ENCODE results near the gene SETBP1.

Gene SETBP1

DNA sequence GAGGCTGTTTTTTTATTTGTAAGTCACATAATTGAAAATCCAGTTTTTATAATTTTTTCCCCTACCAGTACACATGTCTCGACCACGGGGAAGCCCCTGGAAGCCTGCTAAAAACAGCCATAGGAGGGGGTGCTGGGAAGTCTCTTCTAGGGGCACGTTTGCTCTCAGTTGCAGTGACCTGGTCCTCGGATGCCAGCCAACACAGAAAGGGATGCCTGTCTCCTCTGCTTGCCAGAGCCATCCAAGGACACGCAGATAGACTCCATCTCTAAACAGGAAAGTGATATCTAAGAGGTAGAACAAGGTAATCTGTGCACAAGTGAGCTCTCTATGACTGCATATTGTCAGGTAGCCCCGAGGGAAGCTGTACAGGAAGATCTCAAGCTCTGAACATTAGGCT, 255.8 kb downstream of the SETBP1 start:
- Histone ChIP-seq H3K9ac (ENCODE audit: low read length in 2 of 2) (no peak overlapping the region), H3K27ac (ENCODE audit: low read length) (no peak overlapping the region), H3K4me1 (ENCODE audit: control insufficient read depth, insufficient read depth, low read length) (peaks cover 20% of the 10 kb centered on the region), H3K4me3 (ENCODE audit: low read length in 2 of 2) (no peak overlapping the region), H3K9me3 (ENCODE audit: control insufficient read depth in 2 of 2, low read length in 2 of 2) (peaks cover 0 to 6% of the 10 kb centered on the region in 2 donors), H3K27me3 (ENCODE audit: control insufficient read depth in 1 of 2, insufficient read depth in 2 of 2, low read length in 2 of 2) (no peaks in the 10 kb centered on the region), H3K36me3 (ENCODE audit: control insufficient read depth in 2 of 2, insufficient read depth in 2 of 2, low read length in 2 of 2) (no peaks in the 10 kb centered on the region)

GRCh38 chr18:44937960-44938719, 257.5 kb downstream of the SETBP1 start:
- Histone ChIP-seq H3K36me3 (ENCODE audit: control insufficient read depth in 2 of 2, insufficient read depth in 2 of 2, low read length in 2 of 2) (no peaks in the 10 kb centered on the region), H3K9me3 (ENCODE audit: control insufficient read depth in 2 of 2, low read length in 2 of 2) (peaks cover 0 to 6% of the 10 kb centered on the region in 2 donors), H3K27ac (ENCODE audit: low read length) (no peak overlapping the region), H3K27me3 (ENCODE audit: control insufficient read depth in 1 of 2, insufficient read depth in 2 of 2, low read length in 2 of 2) (no peaks in the 10 kb centered on the region), H3K4me3 (ENCODE audit: low read length in 2 of 2) (no peak overlapping the region), H3K4me1 (ENCODE audit: control insufficient read depth, insufficient read depth, low read length) (peaks cover 20% of the 10 kb centered on the region), H3K9ac (ENCODE audit: low read length in 2 of 2) (no peak overlapping the region)

DNA sequence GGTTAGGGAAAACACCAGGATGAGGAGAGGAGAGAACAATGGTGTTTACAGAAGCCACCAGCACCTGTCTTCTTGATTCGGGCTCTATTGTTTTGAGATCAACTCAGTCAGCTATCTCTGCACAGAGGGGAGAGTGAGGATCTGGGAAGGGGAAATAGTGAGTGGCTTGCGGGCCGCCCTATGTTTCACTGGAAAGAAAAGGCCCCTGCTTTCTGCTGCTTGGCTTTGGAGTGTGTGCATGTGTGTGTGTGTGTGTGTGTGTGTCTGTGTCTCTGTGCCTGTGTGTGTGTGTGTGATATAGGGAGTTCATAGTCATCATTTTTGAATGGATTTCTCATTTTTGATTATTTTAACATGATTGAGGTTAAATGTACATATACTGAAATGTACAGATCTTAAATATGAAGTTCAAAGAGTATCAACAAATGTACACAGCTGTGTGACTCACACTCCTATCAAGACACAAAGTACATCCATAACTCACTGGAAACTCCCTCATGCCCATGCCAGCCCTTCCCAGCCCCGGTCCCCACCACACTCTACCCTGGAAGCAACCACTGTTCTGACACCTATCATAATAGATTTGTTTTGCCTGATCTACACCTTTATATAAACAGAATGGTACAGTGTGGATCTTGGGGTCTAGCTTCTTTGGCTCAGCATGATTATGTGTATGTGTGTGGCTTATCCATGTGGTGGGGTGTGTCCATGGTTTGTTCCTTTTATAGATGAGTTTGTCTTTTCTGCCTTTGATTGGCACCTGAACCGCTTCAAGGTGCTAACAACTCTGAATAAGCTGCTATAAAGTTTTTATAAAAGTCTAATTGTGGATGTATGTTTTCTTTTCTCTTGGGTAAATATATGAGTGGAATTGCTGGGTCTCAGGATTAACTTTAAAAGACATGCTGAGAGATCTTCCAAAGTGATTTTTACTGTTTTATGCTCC, 258.3 kb downstream of the SETBP1 start:
- Histone ChIP-seq H3K36me3 (ENCODE audit: control insufficient read depth in 2 of 2, insufficient read depth in 2 of 2, low read length in 2 of 2) (no peaks in the 10 kb centered on the region), H3K4me1 (ENCODE audit: control insufficient read depth, insufficient read depth, low read length) (peaks cover 22% of the 10 kb centered on the region), H3K9ac (ENCODE audit: low read length in 2 of 2) (no peak overlapping the region), H3K27me3 (ENCODE audit: control insufficient read depth in 1 of 2, insufficient read depth in 2 of 2, low read length in 2 of 2) (no peaks in the 10 kb centered on the region), H3K9me3 (ENCODE audit: control insufficient read depth in 2 of 2, low read length in 2 of 2) (no peaks in the 10 kb centered on the region), H3K4me3 (ENCODE audit: low read length in 2 of 2) (no peak overlapping the region), H3K27ac (ENCODE audit: low read length) (no peak overlapping the region)

DNA sequence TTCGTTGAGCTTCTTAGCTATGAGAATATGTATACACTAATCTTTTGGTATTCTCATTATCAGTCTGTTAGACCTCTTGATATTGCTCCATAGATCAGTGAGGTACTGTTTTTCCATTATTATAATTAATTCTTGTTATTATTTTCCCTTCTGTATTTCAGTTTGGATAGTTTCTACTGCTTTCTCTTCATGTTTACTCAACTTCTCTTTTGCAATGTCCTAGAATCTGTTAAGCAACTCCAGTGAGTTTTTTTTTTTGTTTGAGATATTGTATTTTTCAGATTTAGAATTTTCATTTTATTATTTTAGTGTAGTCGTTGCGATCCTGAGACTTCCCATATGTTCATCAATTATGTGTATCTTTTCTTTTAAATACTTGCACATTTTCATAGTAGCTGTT, 260.8 kb downstream of the SETBP1 start:
- H3K27me3 ChIP-seq (ENCODE audit: control insufficient read depth in 1 of 2, insufficient read depth in 2 of 2, low read length in 2 of 2) = no peaks in the 10 kb centered on the region
- H3K4me1 ChIP-seq (ENCODE audit: control insufficient read depth, insufficient read depth, low read length) = peaks cover 20% of the 10 kb centered on the region
- no peak overlapping the region for H3K9ac ChIP-seq (ENCODE audit: low read length in 2 of 2)
- H3K36me3 ChIP-seq (ENCODE audit: control insufficient read depth in 2 of 2, insufficient read depth in 2 of 2, low read length in 2 of 2) = no peaks in the 10 kb centered on the region
- H3K27ac ChIP-seq (ENCODE audit: low read length) = no peak overlapping the region
- H3K4me3 ChIP-seq (ENCODE audit: low read length in 2 of 2) = no peak overlapping the region
- H3K9me3 ChIP-seq (ENCODE audit: control insufficient read depth in 2 of 2, low read length in 2 of 2) = no peaks in the 10 kb centered on the region

GRCh38 chr18:44942073-44942472, 261.4 kb downstream of the SETBP1 start:
- H3K9ac ChIP-seq (ENCODE audit: low read length in 2 of 2) = no peak overlapping the region
- H3K4me1 ChIP-seq (ENCODE audit: control insufficient read depth, insufficient read depth, low read length) = peaks cover 17% of the 10 kb centered on the region
- no peak overlapping the region for H3K27ac ChIP-seq (ENCODE audit: low read length)
- H3K4me3 ChIP-seq (ENCODE audit: low read length in 2 of 2) = no peak overlapping the region
- H3K36me3 ChIP-seq (ENCODE audit: control insufficient read depth in 2 of 2, insufficient read depth in 2 of 2, low read length in 2 of 2) = no peaks in the 10 kb centered on the region
- H3K27me3 ChIP-seq (ENCODE audit: control insufficient read depth in 1 of 2, insufficient read depth in 2 of 2, low read length in 2 of 2) = no peaks in the 10 kb centered on the region
- H3K9me3 ChIP-seq (ENCODE audit: control insufficient read depth in 2 of 2, low read length in 2 of 2) = no peaks in the 10 kb centered on the region

- Histone ChIP-seq H3K36me3 (ENCODE audit: control insufficient read depth in 2 of 2, insufficient read depth in 2 of 2, low read length in 2 of 2) (no peaks in the 10 kb centered on the region), H3K27me3 (ENCODE audit: control insufficient read depth in 1 of 2, insufficient read depth in 2 of 2, low read length in 2 of 2) (no peaks in the 10 kb centered on the region), H3K4me1 (ENCODE audit: control insufficient read depth, insufficient read depth, low read length) (peaks cover 13% of the 10 kb centered on the region), H3K4me3 (ENCODE audit: low read length in 2 of 2) (no peak overlapping the region), H3K27ac (ENCODE audit: low read length) (no peak overlapping the region), H3K9ac (ENCODE audit: low read length in 2 of 2) (no peak overlapping the region), H3K9me3 (ENCODE audit: control insufficient read depth in 2 of 2, low read length in 2 of 2) (no peaks in the 10 kb centered on the region)
Observed at GRCh38 chr18:44943311-44943881, 262.7 kb downstream of the SETBP1 start.

DNA sequence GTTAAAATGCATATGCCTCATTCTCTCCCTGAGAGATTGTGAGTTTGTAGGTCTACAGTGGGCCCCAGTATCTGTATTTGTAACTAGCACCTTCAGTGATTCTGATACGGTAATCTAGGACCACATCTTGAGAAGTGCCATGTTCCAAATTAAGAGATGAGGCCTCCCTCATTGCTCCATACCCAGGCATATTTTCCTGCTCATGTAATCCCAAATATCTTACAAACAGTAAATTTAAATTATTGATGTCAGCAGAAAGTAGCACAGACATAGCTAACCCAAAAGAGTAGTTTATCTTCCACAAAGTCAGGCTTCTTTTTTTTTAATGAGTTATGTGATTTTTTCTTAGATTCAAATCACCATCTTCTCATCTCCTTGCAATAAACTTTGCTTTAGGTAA, 263.8 kb downstream of the SETBP1 start:
- Histone ChIP-seq H3K36me3 (ENCODE audit: control insufficient read depth in 2 of 2, insufficient read depth in 2 of 2, low read length in 2 of 2) (no peaks in the 10 kb centered on the region), H3K4me1 (ENCODE audit: control insufficient read depth, insufficient read depth, low read length) (peaks cover 11% of the 10 kb centered on the region), H3K4me3 (ENCODE audit: low read length in 2 of 2) (no peak overlapping the region), H3K27ac (ENCODE audit: low read length) (no peak overlapping the region), H3K9ac (ENCODE audit: low read length in 2 of 2) (no peak overlapping the region), H3K27me3 (ENCODE audit: control insufficient read depth in 1 of 2, insufficient read depth in 2 of 2, low read length in 2 of 2) (no peaks in the 10 kb centered on the region), H3K9me3 (ENCODE audit: control insufficient read depth in 2 of 2, low read length in 2 of 2) (no peaks in the 10 kb centered on the region)

DNA sequence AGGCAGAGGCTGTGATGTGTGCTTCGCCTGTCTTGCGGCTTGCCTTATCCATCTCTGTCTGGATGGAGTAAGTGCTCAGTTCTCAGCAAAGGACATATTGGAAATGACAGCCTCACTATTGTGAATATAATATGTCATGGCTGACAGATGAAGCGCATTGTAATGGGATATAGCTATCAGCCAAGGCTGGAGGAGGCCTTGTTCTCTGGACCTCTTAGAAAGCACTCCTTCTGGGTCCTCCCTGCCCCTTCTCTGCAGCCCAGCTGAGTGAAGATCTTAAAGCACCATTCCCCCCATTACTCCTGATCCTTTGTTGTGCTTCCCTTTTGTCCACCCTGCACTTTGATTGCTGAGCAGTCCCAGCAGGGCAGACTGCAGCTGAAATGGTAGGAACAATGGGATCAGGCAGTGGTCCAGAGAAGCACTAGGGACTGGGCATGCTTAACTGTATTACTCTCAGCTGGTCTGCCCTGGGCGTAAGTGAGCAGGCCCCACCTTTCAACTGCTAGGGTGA, 265.3 kb downstream of the SETBP1 start:
- H3K27ac ChIP-seq (ENCODE audit: low read length) = no peak overlapping the region
- no peaks in the 10 kb centered on the region for H3K9me3 ChIP-seq (ENCODE audit: control insufficient read depth in 2 of 2, low read length in 2 of 2)
- no peak overlapping the region for H3K9ac ChIP-seq (ENCODE audit: low read length in 2 of 2)
- H3K36me3 ChIP-seq (ENCODE audit: control insufficient read depth in 2 of 2, insufficient read depth in 2 of 2, low read length in 2 of 2) = peaks cover 11% of the 10 kb centered on the region in 2 donors
- no peak overlapping the region for H3K4me3 ChIP-seq (ENCODE audit: low read length in 2 of 2)
- peaks cover 11% of the 10 kb centered on the region for H3K4me1 ChIP-seq (ENCODE audit: control insufficient read depth, insufficient read depth, low read length)
- no peaks in the 10 kb centered on the region for H3K27me3 ChIP-seq (ENCODE audit: control insufficient read depth in 1 of 2, insufficient read depth in 2 of 2, low read length in 2 of 2)

GRCh38 chr18:44946529-44947113, 265.9 kb downstream of the SETBP1 start:
- Histone ChIP-seq H3K9ac (ENCODE audit: low read length in 2 of 2) (no peak overlapping the region), H3K9me3 (ENCODE audit: control insufficient read depth in 2 of 2, low read length in 2 of 2) (no peaks in the 10 kb centered on the region), H3K4me3 (ENCODE audit: low read length in 2 of 2) (no peak overlapping the region), H3K36me3 (ENCODE audit: control insufficient read depth in 2 of 2, insufficient read depth in 2 of 2, low read length in 2 of 2) (peaks cover 11 to 14% of the 10 kb centered on the region in 2 donors), H3K27me3 (ENCODE audit: control insufficient read depth in 1 of 2, insufficient read depth in 2 of 2, low read length in 2 of 2) (no peaks in the 10 kb centered on the region), H3K4me1 (ENCODE audit: control insufficient read depth, insufficient read depth, low read length) (peaks cover 11% of the 10 kb centered on the region), H3K27ac (ENCODE audit: low read length) (no peak overlapping the region)

- Histone ChIP-seq H3K27ac (ENCODE audit: low read length) (no peak overlapping the region), H3K4me1 (ENCODE audit: control insufficient read depth, insufficient read depth, low read length) (peaks cover 5% of the 10 kb centered on the region), H3K4me3 (ENCODE audit: low read length in 2 of 2) (no peak overlapping the region), H3K36me3 (ENCODE audit: control insufficient read depth in 2 of 2, insufficient read depth in 2 of 2, low read length in 2 of 2) (peaks cover 18 to 25% of the 10 kb centered on the region in 2 donors), H3K9ac (ENCODE audit: low read length in 2 of 2) (no peak overlapping the region), H3K27me3 (ENCODE audit: control insufficient read depth in 1 of 2, insufficient read depth in 2 of 2, low read length in 2 of 2) (no peaks in the 10 kb centered on the region), H3K9me3 (ENCODE audit: control insufficient read depth in 2 of 2, low read length in 2 of 2) (no peaks in the 10 kb centered on the region)
Observed at GRCh38 chr18:44949967-44950366, 269.3 kb downstream of the SETBP1 start.
